Activated T-helper 1 cell treated with anti-CD3 and anti-CD28 coated beads, Interleukin-12 subunit alpha, Interleukin-12 subunit beta, Interleukin-2, Interleukin-4 antibody, amounts not matched to agents 30 ng/mL and 10 ng/mL and 1 ng/mL, durations not matched to agents 14 hours and 24 hours and 36 hours (primary cell): ENCODE measurements around the gene TMEM52. TPM values are rescaled to one million over a fixed set of nuclear protein-coding genes. Genes with fewer than 3 reads are reported as not detected.
"Not testable (repeated sequence)": the region's sequence is repeated elsewhere in the genome, so short reads cannot be mapped to it uniquely, and the experiment has no call there.

Source experiments
- DNase-seq: peaks from one replicate; pipeline ENCODE4 v3.0.0; 2021; ENCODE audit warnings: low spot score
- H3K27ac Mint-ChIP-seq: one replicate; pipeline ENCODE4 v1.8.0; 2021; ENCODE audit warnings: mild to moderate bottlenecking, mixed read lengths
- H3K27me3 Mint-ChIP-seq: one replicate; pipeline ENCODE4 v1.8.0; 2022; ENCODE audit warnings: mild to moderate bottlenecking, moderate library complexity, mixed read lengths; ENCODE audit not compliant: insufficient read depth
- H3K36me3 Mint-ChIP-seq: one replicate; pipeline ENCODE4 v1.8.0; 2021; ENCODE audit warnings: low read depth, mixed read lengths
- H3K4me1 Mint-ChIP-seq: one replicate; pipeline ENCODE4 v1.8.0; 2021; ENCODE audit warnings: low read depth, mixed read lengths
- H3K4me3 Mint-ChIP-seq: one replicate; pipeline ENCODE4 v1.8.0; 2021; ENCODE audit warnings: mild to moderate bottlenecking, moderate library complexity, mixed read lengths
- H3K9me3 Mint-ChIP-seq: one replicate; pipeline ENCODE4 v1.8.0; 2021; ENCODE audit warnings: mixed read lengths
- intact Hi-C: fragments of 100-400 bp; cut with micrococcal nuclease; formaldehyde crosslinking; loops from one replicate; pipeline ENCODE4 v1.15.1; 2024
- total RNA-seq: library from RNA; stranded (reverse); gene quantifications from 2 replicates; pipeline ENCODE4 v1.2.3, GENCODE V29; 2022

Gene TMEM52
- total RNA-seq, 1 donor from 2014 or later = 0.99 TPM

GRCh38 chr1:1941868-1942752 is 23.0 kb upstream of the TMEM52 start:
- no peaks in the 10 kb centered on the region for H3K36me3 Mint-ChIP-seq
- no peak overlapping the region for H3K4me3 Mint-ChIP-seq
- H3K27me3 Mint-ChIP-seq = no peaks in the 10 kb centered on the region
- no peaks in the 10 kb centered on the region for H3K4me1 Mint-ChIP-seq
- no peak for DNase-seq
- no peaks in the 10 kb centered on the region for H3K9me3 Mint-ChIP-seq
- no peak overlapping the region for H3K27ac Mint-ChIP-seq
- intact Hi-C loops = loop anchor here (5.0 kb wide), 1 partner anchor 105 kb away; no protein-coding TSS in a partner anchor

GRCh38 chr1:1941211-1941841 is 22.2 kb upstream of the TMEM52 start:
- no peak for DNase-seq
- Mint-ChIP-seq H3K36me3 (no peaks in the 10 kb centered on the region), H3K9me3 (no peaks in the 10 kb centered on the region), H3K4me1 (no peaks in the 10 kb centered on the region), H3K27ac (no peak overlapping the region), H3K27me3 (no peaks in the 10 kb centered on the region), H3K4me3 (no peak overlapping the region)
- intact Hi-C loops = loop anchor here (5.0 kb wide), 1 partner anchor 106 kb away; no protein-coding TSS in a partner anchor

GRCh38 chr1:1940123-1940425 is 21.0 kb upstream of the TMEM52 start:
- intact Hi-C loops = loop anchor here (5.0 kb wide), 1 partner anchor 107 kb away; no protein-coding TSS in a partner anchor
- Mint-ChIP-seq H3K36me3 (no peaks in the 10 kb centered on the region), H3K27me3 (no peaks in the 10 kb centered on the region), H3K4me3 (no peak overlapping the region), H3K9me3 (peaks cover 7% of the 10 kb centered on the region), H3K27ac (no peak overlapping the region), H3K4me1 (no peaks in the 10 kb centered on the region)
- DNase-seq = no peak

GRCh38 chr1:1939296-1940122 is 20.4 kb upstream of the TMEM52 start:
- Mint-ChIP-seq H3K27ac (no peak overlapping the region), H3K36me3 (no peaks in the 10 kb centered on the region), H3K4me3 (no peak overlapping the region), H3K9me3 (peaks cover 13% of the 10 kb centered on the region), H3K27me3 (no peaks in the 10 kb centered on the region), H3K4me1 (no peaks in the 10 kb centered on the region)
- no peak for DNase-seq
- intact Hi-C loops = loop anchor here (5.0 kb wide), 1 partner anchor 108 kb away; no protein-coding TSS in a partner anchor

GRCh38 chr1:1938613-1939295 is 19.7 kb upstream of the TMEM52 start:
- no peak overlapping the region for H3K27ac Mint-ChIP-seq
- no peak overlapping the region for H3K4me3 Mint-ChIP-seq
- no peaks in the 10 kb centered on the region for H3K27me3 Mint-ChIP-seq
- H3K9me3 Mint-ChIP-seq = peaks cover 20% of the 10 kb centered on the region
- H3K36me3 Mint-ChIP-seq = no peaks in the 10 kb centered on the region
- H3K4me1 Mint-ChIP-seq = no peaks in the 10 kb centered on the region
- no peak for DNase-seq
- intact Hi-C loops = no loop called here

DNA sequence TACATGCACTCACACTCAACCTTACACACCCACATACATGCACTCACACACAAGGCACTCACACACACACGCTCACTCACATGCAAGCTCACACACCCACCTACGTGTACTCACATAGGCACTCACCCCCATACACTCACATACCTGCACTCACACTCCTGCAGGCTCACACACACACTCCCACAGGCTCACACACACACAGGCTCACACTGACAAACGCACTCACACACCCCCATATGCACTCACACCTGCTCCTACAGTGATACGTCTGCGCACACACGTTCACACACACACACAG is 19.1 kb upstream of the TMEM52 start:
- Mint-ChIP-seq H3K4me1 (no peaks in the 10 kb centered on the region), H3K27ac (no peak overlapping the region), H3K9me3 (peaks cover 25% of the 10 kb centered on the region), H3K36me3 (no peaks in the 10 kb centered on the region), H3K27me3 (no peaks in the 10 kb centered on the region), H3K4me3 (no peak overlapping the region)
- intact Hi-C loops = no loop called here
- DNase-seq = no peak

DNA sequence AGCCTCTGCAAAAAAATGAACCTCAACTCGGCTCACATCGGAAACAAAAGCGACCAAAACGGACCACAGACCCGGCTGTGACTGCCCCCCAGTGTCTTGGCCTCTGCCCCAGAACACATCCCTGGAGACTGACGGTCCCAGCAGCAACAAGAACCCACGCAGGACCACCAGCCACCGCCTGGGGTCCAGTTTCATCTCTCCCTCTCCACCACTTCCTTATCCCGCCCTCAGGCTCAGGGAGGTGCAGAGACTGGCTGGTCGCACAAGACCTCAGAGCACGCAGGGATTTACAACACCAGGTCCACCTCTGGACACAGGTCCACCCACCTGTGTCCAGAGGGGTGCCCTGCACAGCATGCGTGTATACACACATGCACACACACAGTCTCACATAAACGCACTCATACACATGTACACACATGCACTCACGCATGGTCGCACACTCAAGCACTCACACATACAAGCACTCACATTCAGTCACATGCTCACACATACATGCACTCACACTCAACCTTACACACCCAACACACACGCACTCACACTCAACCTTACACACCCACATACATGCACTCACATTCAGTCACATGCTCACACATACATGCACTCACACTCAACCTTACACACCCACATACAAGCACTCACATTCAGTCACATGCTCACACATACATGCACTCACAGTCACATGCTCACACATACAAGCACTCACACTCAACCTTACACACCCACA is 18.6 kb upstream of the TMEM52 start:
- no peaks in the 10 kb centered on the region for H3K4me1 Mint-ChIP-seq
- no peaks in the 10 kb centered on the region for H3K36me3 Mint-ChIP-seq
- no peak overlapping the region for H3K4me3 Mint-ChIP-seq
- H3K9me3 Mint-ChIP-seq = peaks cover 25% of the 10 kb centered on the region
- no peak overlapping the region for H3K27ac Mint-ChIP-seq
- H3K27me3 Mint-ChIP-seq = no peaks in the 10 kb centered on the region
- DNase-seq = no peak
- intact Hi-C loops = no loop called here

DNA sequence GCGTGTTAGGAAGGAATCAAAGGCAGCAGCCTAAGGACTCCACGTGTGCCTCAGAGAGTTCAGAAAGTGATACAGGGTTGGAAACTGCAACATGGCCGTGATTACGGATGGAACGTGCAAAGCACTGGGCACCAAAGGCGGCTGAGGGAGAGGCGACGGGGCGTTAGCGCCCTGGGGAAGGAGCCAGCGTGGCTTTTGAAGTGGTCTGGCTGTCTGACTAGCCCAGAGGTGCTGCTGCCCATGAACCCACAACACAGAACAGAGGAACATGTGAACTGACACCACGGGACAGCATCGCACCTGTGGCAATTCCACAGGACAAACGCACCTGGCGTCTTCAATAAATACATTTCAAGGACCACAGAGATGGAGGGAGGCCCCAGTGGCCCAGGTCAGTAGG is 18.0 kb upstream of the TMEM52 start:
- Mint-ChIP-seq H3K27me3 (no peaks in the 10 kb centered on the region), H3K36me3 (no peaks in the 10 kb centered on the region), H3K27ac (no peak overlapping the region), H3K4me1 (no peaks in the 10 kb centered on the region), H3K4me3 (no peak overlapping the region), H3K9me3 (peaks cover 25% of the 10 kb centered on the region)
- DNase-seq = no peak
- intact Hi-C loops = no loop called here

DNA sequence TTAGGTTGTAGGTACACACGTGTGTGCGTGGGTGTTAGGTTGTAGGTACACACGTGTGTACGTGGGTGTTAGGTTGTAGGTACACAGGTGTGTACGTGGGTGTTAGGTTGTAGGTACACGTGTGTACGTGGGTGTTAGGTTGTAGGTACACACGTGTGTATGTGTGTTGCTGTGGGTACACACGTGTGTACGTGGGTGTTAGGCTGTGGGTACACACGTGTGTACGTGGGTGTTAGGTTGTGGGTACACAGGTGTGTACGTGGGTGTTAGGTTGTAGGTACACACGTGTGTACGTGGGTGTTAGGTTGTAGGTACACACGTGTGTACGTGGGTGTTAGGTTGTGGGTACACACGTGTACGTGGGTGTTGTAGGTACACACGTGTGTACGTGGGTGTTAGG is 15.8 kb upstream of the TMEM52 start:
- H3K27me3 Mint-ChIP-seq, DNase-seq, H3K4me3 Mint-ChIP-seq, H3K4me1 Mint-ChIP-seq, intact Hi-C loops, H3K27ac Mint-ChIP-seq, H3K36me3 Mint-ChIP-seq: not testable (repeated sequence)
- peaks cover 25% of the 10 kb centered on the region for H3K9me3 Mint-ChIP-seq

GRCh38 chr1:1929639-1930545 is 10.8 kb upstream of the TMEM52 start:
- DNase-seq = no peak
- Mint-ChIP-seq H3K4me1 (no peaks in the 10 kb centered on the region), H3K4me3 (no peak overlapping the region), H3K27ac (no peak overlapping the region), H3K9me3 (peaks cover 16% of the 10 kb centered on the region), H3K36me3 (no peaks in the 10 kb centered on the region), H3K27me3 (no peaks in the 10 kb centered on the region)
- intact Hi-C loops = no loop called here

GRCh38 chr1:1929102-1929638 is 10.1 kb upstream of the TMEM52 start:
- Mint-ChIP-seq H3K4me3 (no peak overlapping the region), H3K9me3 (peaks cover 9% of the 10 kb centered on the region), H3K27ac (no peak overlapping the region), H3K27me3 (no peaks in the 10 kb centered on the region), H3K36me3 (no peaks in the 10 kb centered on the region), H3K4me1 (no peaks in the 10 kb centered on the region)
- no peak for DNase-seq
- intact Hi-C loops = no loop called here
